Activated T-helper 1 cell treated with anti-CD3 and anti-CD28 coated beads, Interleukin-2, amount 50 U/mL, for 16 hours (primary cell): ENCODE measurements around the gene RNF169.
"Not testable (repeated sequence)": the region's sequence is repeated elsewhere in the genome, so short reads cannot be mapped to it uniquely, and the experiment has no call there.

Experiments
- DNase-seq, 2 donors: peaks; one replicate each; pipeline ENCODE4 v3.0.0-alpha.2; 2020; ENCODE audit warnings: low read depth in 1 of 2, low spot score in 1 of 2

RNF169 gene

GRCh38 chr11:74818283-74818946, 69.8 kb downstream of the RNF169 start:
- no peak for DNase-seq

DNA sequence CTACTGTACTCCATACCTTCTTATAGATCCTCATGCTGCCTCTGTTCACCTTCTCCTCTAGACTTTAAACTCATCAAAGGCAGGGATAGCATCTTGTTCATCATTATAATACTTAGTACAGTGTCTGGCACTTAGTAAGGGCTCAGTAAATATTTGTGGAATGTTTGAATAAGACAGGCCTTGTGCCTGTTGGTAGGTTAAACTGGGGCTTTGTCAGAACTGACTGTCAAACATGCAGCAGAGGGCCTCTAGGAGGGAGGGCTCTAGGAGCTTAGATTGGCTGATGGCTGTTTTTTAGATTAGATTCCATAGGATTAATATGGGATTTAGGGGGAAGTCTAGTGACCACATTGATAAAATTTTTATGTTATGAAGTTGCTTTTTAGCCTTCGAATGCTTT, 70.8 kb downstream of the RNF169 start:
- no peak for DNase-seq

DNA sequence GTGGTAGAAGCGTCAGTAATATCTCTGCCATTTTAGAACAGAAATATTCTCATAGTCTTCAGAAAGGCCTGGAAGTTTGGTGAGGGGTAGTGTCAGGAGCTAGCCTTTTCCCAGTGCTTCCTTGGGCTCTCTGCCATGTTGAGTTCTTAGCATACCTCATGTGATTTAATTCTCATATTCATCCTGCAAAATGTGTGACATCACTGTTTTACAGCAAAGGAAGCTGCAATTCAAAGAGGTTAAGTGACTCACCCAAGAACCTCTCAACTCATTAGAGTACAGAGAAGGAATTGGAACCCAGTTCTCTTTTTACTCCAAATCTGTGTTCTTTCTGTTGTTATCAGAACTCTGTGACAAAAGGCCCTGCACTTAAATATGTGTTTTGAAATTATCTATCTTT, 72.1 kb downstream of the RNF169 start:
- DNase-seq: no peak

DNA sequence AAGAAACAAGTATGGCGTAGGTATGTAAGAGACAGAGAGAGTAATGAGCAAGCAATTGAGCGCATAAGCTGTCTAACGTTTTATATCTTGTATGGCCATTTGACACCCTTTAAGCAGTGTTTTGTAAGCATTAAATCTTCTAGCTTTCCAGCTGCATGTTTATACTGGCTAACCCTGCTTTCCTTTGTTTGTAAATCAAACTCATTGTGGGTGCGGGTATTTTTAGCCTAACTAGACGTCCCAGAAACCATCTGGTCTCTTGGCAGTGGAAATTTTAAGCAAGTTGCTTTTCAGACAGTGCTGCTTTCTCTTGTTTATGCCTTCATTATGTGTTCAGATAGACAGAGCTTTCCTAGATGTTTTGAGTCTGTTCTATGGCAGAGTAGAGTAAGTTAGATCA, 73.5 kb downstream of the RNF169 start:
- no peak for DNase-seq

- DNase-seq: no peak
Observed at GRCh38 chr11:74824285-74824982, 75.8 kb downstream of the RNF169 start.

- DNase-seq: not testable (repeated sequence)
Observed at GRCh38 chr11:74825596-74825995, 76.9 kb downstream of the RNF169 start.

DNA sequence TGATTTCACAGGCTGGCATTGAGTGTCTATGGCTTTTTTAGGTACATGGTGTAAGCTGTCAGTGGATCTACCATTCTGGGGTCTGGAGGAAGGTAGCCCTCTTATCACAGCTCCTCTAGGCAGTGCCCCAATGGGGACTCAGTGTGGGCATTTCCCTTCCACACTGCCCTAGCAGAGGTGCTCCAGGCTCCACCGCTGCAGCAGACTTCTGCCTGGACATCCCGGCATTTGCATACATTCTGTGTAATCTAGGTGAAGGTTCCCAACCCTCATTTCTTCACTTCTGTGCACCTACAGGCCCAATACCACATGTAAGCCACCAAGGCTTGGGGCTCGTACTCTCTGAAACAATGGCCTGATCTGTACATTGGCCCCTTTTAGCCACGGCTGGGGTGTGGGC, 78.3 kb downstream of the RNF169 start:
- no peak for DNase-seq

- DNase-seq: no peak
Observed at GRCh38 chr11:74837191-74837590, 88.5 kb downstream of the RNF169 start.

- DNase-seq: no peak
Observed at GRCh38 chr11:74838188-74838587, 89.5 kb downstream of the RNF169 start.

DNA sequence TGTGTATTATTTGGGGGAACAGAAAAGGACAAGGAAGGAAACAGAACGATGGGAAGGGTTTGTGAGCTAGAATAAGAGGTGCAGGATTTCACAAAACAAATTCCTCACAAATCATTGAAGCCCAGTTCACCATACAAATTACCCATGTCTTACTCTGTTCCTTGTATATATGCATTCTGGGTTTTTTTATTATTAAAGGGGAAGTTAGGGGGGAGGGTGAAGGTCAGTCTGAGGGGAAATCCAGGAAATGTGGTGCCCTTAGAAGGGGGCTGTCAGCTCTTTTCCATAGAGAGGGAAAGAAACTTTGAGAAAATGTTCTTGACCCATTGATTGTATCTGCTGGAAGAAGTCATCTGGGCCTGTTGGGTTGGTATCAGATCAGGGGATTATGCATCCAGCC, 90.8 kb downstream of the RNF169 start:
- no peak for DNase-seq

DNA sequence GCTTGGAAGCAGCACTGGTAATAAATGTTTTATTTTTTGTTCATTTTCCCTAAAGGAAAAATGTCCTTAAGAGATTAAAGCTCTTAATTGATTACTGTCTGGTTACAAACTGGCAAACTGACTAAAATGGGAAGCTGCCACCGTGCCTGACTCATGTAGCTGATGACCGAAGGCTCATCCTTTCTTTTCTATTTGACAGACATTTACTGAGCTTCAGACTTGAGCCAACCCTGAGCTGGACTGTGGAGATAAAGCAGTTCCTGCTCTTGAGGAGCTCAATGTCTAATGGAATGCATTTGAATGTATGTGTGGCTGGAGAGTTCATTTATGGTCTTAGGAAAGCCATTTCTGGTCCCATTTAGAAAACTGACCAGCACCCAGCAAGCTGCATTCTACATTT, 91.3 kb downstream of the RNF169 start:
- DNase-seq: no peak

DNA sequence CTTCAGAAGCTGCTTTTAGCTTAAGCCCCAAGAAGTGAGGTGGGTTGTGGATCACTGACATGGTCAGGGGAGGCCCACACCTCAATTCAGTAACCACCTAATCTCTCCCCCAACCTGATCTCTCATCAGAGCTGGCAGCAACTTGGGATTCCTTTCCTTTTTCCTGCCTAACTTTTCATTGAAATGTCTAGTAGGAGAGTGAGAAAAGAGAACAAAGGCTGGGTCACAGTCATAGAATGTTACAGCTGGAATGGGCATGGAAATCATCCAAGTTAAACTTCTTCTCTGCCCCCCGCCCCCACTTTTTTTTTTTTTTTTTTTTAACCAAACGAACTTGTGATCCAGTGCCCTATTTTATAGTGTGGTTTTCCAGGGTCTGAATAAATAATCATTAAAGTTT, 91.8 kb downstream of the RNF169 start:
- DNase-seq: no peak

- DNase-seq: no peak
Observed at GRCh38 chr11:74842967-74843366, 94.3 kb downstream of the RNF169 start.

DNA sequence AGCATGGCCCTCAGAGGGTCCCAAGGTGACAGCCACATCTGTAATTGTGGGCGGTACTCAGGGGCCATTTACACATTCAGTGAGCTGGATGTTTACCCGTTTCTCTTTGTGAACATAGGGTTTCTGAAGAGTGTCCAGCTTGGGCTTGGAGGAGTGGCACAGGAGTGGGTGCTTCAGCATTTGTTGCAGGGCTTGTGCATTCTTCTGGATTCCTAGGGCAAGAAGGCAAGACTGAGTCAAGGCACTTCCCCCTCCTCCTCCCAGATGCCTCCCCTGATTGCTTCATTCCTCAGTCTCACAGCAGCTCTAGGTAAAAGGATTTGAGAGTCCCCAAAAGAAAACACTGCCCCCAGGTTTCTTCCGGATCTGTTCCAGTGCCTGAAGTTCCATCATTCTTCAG, 95.4 kb downstream of the RNF169 start:
- DNase-seq: no peak

DNA sequence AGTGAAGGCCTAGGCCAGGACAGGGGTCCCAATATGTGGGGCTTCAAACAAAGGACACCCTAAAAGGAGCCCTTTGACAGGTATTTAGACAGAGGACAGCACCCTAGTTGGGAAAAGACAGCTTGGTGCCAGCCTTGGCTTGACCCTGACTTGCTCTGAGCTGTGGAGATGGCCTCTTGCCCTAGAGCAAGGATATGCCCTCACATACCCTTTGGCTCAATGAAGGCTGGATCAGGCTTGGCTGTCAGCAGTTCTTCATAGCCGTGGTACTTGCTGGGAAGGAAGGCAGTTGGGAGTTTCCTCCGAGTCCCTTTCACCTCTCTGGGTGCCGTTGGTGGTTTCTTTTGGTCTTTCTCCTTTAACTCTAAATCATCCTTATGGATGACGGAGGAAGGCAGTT, 96.2 kb downstream of the RNF169 start:
- no peak for DNase-seq

DNA sequence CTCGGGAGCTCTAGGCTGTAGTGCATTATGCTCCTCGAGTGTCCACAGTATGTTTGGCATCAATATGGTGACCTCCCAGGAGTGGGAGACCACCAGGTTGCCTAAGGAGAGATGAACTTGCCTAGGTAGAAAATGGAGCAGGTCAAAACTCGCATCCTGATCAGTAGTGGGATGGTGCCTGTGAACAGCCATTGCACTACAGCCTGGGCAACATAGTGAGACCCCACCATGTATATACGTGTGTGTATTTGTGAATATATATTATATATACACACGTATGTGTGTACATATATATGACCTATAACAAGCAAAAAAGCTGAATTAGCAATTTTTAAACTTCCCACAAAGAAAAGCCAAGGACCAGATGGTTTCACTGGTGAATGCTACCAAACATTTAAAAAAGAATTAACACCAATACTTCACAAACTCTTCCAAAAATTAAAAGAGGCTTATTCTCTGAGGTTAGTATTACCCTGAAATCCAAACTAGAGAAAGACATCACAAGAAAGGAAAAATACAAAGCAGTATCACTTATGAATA, 97.4 kb downstream of the RNF169 start:
- no peak for DNase-seq

DNA sequence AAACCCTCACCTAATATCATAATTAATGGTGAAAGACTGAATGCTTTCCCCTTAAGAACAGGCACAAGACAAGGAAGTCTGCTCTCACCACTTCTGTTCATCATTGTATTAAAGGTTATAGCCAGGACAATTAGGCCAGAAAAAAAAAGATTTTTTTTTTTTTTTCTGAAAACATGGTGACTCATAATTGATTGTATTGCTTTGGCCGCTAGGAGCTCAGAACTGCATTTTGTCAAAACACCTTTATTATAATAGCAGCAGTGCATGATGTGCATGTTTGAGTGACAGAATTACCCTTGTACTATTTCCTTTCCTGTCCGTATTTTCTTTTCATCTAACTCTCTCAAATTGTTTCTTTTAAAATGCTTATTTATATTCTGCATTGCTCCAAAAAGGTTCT, 98.1 kb downstream of the RNF169 start:
- DNase-seq: no peak

DNA sequence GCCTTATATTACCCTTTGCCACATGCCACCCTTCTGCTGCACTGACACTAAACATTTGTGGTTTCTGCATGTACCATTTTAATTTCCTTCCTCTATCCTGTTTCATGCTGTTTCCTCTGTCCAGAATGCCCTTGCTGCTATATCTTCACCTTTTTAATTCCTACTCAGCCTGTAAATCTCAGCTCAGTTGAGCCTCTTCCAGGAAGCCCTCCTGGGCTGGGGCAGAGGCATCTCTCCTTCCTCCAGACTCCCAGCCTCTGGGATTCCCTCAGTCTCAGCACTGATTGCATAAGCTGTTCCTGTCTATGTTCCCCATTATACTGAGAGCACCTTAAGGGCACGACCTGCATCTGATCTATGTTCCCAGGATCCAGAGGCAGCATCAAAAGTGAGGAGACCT, 98.7 kb downstream of the RNF169 start:
- DNase-seq: no peak

DNA sequence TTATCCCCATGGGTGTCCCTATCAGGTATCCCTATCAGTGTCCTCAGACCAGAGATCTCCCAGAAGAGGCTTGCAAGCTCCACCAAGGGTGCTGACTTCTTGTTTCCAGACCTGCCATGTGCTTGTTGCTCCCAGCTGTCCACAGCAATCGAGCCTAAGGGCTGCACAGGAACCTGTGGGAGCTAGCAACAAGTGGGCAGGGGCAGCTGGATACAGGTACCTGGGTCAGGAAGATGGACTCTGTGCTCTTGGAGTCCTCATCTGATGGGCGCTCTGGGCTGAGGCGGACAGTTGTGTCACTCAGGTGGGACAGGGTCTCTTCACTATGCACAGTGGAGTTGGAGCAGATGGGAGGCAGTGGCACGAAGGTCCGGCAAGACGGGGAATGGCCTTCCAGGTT, 99.2 kb downstream of the RNF169 start:
- DNase-seq: no peak

DNA sequence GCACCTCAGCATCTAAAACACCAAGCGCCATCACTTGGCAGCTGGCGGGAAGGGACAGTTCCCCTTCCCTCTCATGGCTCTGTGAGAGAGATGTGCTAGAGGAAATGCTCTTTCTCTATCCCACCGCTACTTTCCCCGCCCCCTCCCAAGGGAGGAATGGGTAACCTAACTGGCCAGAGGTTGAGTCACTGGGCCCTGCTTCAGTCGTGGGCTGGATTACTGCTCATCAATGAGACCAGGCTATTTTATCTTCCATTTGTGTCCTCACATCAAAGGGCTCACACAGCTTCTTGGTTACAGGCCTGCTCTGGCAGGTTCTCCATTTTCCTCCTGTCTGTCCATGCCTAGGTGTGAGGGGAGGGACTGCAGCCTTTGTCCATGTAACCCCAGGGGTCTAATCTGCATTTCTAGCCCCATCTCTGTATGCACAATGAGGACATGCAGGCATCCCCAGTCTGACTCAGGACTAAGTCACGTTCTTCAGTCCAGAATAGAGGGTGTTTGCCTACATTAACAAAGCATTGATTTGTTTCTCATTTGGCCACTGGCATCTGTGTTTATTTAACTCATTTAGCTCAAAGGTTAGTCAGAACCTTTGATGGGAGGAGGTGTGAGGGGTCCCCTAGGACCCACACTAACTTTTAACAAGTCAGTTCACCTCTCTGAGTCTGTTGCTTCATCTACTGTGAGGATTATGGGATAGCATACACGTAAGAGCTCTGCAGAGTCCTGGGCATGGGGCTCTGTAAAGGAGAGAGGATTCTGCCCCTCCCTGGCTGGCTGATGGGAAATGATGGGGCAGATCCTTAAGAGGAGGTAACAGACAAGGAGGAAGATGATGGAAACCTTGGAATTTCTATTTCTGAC, 101.1 kb downstream of the RNF169 start:
- DNase-seq: no peak

- no peak for DNase-seq
Observed at GRCh38 chr11:74853223-74853622, 104.6 kb downstream of the RNF169 start.

DNA sequence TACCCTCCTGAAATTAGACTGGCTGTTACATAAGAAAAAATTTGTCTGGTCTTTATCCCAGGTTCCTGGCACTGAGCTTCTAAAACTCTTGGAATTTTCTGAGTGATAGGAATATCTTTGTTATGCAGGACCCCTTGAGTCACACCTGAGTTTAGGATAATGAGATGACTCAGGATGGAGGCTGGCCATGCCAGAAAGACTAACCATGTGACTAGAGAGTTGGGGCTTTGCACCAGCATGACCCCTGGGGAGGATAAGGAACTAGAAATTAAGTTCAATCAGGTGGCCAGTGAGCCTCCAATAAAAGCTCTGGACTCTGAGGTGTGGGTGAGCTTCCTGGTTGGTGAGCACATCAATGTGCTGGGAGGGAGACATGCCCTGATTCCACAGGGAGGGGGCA, 112.1 kb downstream of the RNF169 start:
- no peak for DNase-seq
